DMS153 treated with DMSO at 0.1 percent for 48 hours (cell line): ENCODE results near the gene TGM6.

Experiments
- DNase-seq: peaks from one replicate; lab custom pipeline; 2025; ENCODE audit not compliant: unreplicated experiment; lab: John Stamatoyannopoulos, UW

TGM6 gene

DNA sequence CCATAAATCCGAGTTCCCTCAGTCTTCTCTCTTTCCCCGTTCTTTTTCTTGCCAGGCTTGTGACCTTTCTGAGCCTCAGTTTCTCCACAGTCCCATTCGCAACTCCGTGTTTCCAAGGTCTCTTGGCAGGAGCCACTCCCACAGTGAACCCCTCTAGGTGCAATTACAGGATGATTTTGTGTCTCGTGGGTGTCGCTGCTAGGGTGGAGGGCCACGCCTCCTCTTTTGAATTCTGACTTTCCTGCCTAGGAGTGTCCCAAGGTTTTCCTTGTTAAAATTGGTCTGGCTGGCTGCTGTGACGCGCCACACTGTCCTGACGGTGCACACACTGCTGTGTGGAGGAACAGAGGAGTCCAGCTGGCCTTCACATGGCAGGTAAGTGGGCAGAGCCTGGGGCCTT is at the start of gene TGM6:
Gene TGM6 (plus strand): TSS at position 301 of the 400 bp plus-strand sequence. CDS start 68 bp downstream, at position 369.
- no peak for DNase-seq

DNA sequence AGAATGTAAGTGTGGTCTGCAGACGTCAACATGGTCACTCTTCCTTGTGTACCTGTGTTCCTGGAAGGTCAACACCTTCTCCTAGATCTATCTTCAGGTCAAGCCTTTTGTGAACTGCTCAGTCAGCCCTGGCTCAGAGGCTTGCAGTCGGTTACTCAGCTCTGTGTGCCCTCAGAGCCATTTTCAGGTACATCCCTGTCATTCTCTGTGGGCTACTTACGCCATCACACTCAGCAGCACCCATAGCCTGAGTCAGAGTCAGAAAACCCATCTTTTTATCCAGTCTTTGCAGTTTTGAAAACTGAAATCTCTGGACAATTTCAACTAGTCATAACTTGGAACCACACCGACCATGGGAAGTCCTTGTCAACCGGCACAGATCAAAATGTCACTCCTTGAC is 49.6 kb upstream of the TGM6 start:
- no peak for DNase-seq

- DNase-seq, result no peak
Observed at GRCh38 chr20:2331901-2332565, 48.7 kb upstream of the TGM6 start.

DNA sequence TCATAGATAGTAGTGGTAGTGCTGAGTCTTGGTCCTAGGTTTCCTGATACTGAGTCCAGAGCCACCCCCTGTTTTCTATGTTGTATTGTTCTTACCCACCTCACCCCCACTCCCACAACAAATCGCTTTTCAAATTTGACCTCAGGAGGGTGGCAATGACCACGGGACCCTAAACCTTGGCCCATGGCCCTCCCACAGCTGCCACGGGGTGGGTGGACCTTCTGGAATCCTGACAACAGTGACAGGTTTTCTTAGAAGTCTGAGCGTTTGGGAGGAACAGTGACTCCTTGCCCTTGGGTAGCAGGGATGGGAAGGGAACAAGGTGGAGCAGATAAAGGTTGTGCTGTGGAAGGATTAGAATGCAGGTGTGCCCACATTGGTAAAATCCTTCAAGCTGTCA is 48.0 kb upstream of the TGM6 start:
- no peak for DNase-seq

GRCh38 chr20:2333821-2334220 is 46.9 kb upstream of the TGM6 start:
- DNase-seq, result no peak

- DNase-seq, result no peak
Observed at GRCh38 chr20:2335096-2335870, 45.4 kb upstream of the TGM6 start.

- no peak for DNase-seq
Observed at GRCh38 chr20:2336471-2336870, 44.2 kb upstream of the TGM6 start.

DNA sequence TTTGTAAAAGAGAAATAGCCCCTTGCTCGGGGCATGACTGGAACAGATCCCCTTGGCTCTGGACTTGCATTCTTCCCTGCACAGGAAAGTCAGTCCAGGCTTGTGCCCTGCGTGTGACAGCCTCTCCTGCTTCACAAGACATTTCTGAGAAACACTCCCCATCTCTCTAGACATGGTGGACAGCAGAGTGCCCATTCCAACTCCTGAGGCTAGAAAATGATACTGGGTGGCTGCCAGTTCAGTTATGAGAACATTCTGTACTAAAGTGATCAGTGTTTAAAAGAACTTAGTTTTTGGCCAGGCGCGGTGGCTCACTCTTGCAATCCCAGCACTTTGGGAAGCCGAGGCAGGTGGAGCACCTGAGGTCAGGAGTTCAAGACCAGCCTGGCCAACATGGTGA is 43.6 kb upstream of the TGM6 start:
- no peak for DNase-seq

- no peak for DNase-seq
Observed at GRCh38 chr20:2338411-2339066, 42.2 kb upstream of the TGM6 start.

GRCh38 chr20:2340136-2340535 is 40.6 kb upstream of the TGM6 start:
- no peak for DNase-seq

- DNase-seq, result no peak
Observed at GRCh38 chr20:2340823-2341222, 39.9 kb upstream of the TGM6 start.

GRCh38 chr20:2341336-2341735 is 39.4 kb upstream of the TGM6 start:
- no peak for DNase-seq

DNA sequence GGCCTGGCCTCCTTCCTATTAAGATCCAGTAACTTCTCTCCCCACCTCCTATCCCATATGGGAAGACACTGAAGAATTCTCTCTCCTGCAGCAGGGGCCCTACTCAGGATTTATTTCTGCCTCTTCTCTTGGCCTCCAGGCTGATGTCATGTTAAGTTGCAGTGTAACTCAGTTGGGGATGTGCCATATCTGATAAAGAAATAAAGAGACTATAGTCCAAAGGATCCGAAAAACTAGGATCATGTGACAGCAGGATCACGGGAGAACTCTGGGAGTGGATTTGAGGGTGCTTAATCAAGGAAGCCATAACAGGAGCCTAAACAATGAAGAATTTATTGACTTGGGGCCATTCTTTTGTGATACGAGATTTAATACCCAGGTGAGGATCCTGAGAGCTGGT is 38.5 kb upstream of the TGM6 start:
- no peak for DNase-seq

DNA sequence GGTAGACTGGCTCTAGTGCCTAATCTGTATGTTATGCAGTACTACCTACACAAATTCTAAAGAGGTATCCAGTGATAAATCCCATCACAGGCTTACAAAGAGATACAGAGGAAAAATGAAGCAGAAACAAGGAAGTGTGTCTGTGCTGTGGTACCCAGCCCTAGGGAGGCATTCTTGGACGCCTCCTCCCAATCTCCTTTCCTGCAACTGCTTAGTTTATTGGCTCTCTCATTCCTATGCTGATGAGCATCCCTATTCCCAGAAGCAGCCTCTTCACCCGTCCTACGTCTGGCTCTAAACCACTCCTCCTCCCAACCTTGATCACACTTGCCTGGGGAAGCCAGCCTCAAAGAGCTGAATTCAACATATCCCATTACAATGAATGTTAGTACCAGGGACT is 34.5 kb upstream of the TGM6 start:
- DNase-seq, result no peak

DNA sequence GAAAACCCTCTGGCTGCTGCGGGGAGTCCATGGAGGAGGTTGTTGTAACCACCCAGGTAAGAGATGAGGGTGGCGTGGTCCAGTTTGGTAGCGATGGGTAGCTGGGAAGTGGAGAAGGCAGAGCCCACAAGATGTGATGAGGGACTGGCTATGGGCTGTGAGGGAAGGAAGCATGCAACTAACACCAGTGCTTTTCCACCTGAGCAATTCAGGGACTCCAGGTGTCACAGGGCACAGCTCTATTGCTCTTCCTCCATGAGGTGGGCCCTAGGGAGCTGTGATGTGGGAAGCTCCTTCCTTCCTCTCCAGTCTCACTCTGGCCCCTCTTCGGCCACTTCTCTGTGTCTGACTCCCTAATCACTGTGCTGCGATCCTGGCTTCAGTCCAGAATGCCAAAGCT is 32.4 kb upstream of the TGM6 start:
- DNase-seq, result no peak

- no peak for DNase-seq
Observed at GRCh38 chr20:2349801-2350200, 30.9 kb upstream of the TGM6 start.

DNA sequence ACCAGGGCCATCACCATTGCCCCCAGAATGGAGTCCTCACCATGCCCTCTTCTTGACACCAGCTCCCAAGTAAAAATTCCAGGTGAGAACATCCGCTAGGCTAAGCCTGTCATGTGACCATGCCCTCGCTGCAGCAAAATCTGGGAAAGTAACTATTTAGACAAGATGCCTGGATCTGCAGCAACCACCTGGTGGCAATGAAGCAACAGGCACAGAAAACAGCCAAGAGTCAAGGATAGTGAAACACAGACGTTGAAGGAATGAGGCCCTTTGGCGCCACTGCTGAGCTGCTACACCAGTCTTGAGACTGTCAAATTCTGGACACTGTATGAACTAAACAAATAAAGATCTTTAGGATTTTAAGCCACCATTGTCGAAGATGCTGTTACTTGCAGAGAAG is 30.1 kb upstream of the TGM6 start:
- no peak for DNase-seq

DNA sequence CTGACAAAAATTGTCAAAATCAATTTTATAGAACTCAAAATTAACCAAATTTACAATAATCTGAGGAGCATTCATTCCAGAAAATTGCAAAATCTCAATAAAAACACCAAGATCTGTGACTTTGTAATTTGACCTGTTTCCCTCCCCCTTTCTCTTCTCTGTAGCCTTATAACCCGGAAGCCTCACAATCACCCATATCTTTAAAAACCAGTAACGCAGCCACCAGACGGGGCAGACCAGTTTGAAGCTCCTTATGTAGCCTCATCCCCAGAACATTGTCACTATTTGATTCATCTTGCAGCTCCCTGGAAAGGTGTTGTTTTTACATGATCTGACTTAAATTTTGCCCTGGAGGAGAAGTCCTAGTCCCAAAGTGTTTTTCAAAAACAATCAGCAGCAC is 27.5 kb upstream of the TGM6 start:
- DNase-seq, result no peak

GRCh38 chr20:2357114-2357513 is 23.6 kb upstream of the TGM6 start:
- DNase-seq, result no peak

GRCh38 chr20:2358006-2358405 is 22.7 kb upstream of the TGM6 start:
- DNase-seq, result no peak

- no peak for DNase-seq
Observed at GRCh38 chr20:2361035-2361593, 19.6 kb upstream of the TGM6 start.

GRCh38 chr20:2363187-2363586 is 17.5 kb upstream of the TGM6 start:
- no peak for DNase-seq
